Activated CD4-positive, alpha-beta memory T cell treated with anti-CD3 and anti-CD28 coated beads for 36 hours (primary cell): Measurements from ENCODE around the gene TAS2R19. TPM values are rescaled to one million over a fixed set of nuclear protein-coding genes. Genes with fewer than 3 reads are reported as not detected.

ENCODE experiments used
- CTCF ChIA-PET: fragments of 350-600 bp; sonication (Branson Sonifier 250); formaldehyde crosslinking; loops from one replicate; lab custom pipeline; 2021; ENCODE audit warnings: antibody characterized with exemption, inconsistent platforms; lab: Charles Lee
- POLR2A ChIA-PET: fragments of 350-600 bp; sonication (Branson Sonifier 250); formaldehyde crosslinking; loops from one replicate; lab custom pipeline; 2021; ENCODE audit warnings: antibody characterized with exemption; lab: Charles Lee
- DNase-seq: peaks from one replicate; pipeline ENCODE4 v3.0.0-alpha.2; 2020
- H3K27ac Mint-ChIP-seq: one replicate; pipeline ENCODE4 v1.8.0; 2021; ENCODE audit warnings: mixed read lengths
- H3K27me3 Mint-ChIP-seq: one replicate; pipeline ENCODE4 v1.8.0; 2021; ENCODE audit warnings: mixed read lengths
- H3K36me3 Mint-ChIP-seq: one replicate; pipeline ENCODE4 v1.8.0; 2021; ENCODE audit warnings: mixed read lengths
- H3K4me1 Mint-ChIP-seq: one replicate; pipeline ENCODE4 v1.8.0; 2021; ENCODE audit warnings: low read depth, mixed read lengths
- H3K4me3 Mint-ChIP-seq: one replicate; pipeline ENCODE4 v1.8.0; 2021; ENCODE audit warnings: mild to moderate bottlenecking, mixed read lengths
- H3K9me3 Mint-ChIP-seq: one replicate; pipeline ENCODE4 v1.8.0; 2021; ENCODE audit warnings: mixed read lengths
- intact Hi-C: fragments of 100-400 bp; cut with micrococcal nuclease; formaldehyde crosslinking; loops from one replicate; pipeline ENCODE4 v1.15.1; 2023
- total RNA-seq, 2 experiments: library from RNA; stranded (reverse); gene quantifications; one replicate each; pipeline ENCODE4 v1.2.3, GENCODE V29; 2021

The TAS2R19 gene
- total RNA-seq, 2 experiments from 2014 or later: 0.92 to 0.93 TPM

- no peak overlapping the region for H3K4me3 Mint-ChIP-seq
- POLR2A ChIA-PET: no interaction called here
- intact Hi-C loops: loop anchor here (2.0 kb wide), 1 partner anchor 189 kb away; the partner anchor contains the start of gene SMIM10L1
- no peaks in the 10 kb centered on the region for H3K9me3 Mint-ChIP-seq
- CTCF ChIA-PET: interaction anchor here (1.0 kb wide), 1 partner anchor 218 kb away, joined by 4 read pairs; no protein-coding TSS in a partner anchor
- H3K36me3 Mint-ChIP-seq: peaks cover 5% of the 10 kb centered on the region
- peaks cover 22% of the 10 kb centered on the region for H3K4me1 Mint-ChIP-seq
- DNase-seq: peak; percentile 28
- H3K27me3 Mint-ChIP-seq: peaks cover 16% of the 10 kb centered on the region
- no peak overlapping the region for H3K27ac Mint-ChIP-seq
Measured at GRCh38 chr12:10982244-10982643, 40.2 kb downstream of the TAS2R19 start.

GRCh38 chr12:10974965-10975364 is 47.5 kb downstream of the TAS2R19 start:
- peaks cover 10% of the 10 kb centered on the region for H3K27me3 Mint-ChIP-seq
- H3K4me3 Mint-ChIP-seq: no peak overlapping the region
- POLR2A ChIA-PET: no interaction called here
- peaks cover 5% of the 10 kb centered on the region for H3K36me3 Mint-ChIP-seq
- CTCF ChIA-PET: no interaction called here
- DNase-seq: no peak
- intact Hi-C loops: no loop called here
- no peaks in the 10 kb centered on the region for H3K4me1 Mint-ChIP-seq
- no peaks in the 10 kb centered on the region for H3K9me3 Mint-ChIP-seq
- no peak overlapping the region for H3K27ac Mint-ChIP-seq

Other genes starting within 250 kb of the TAS2R19 start
- gene TAS2R7, start 220.0 kb downstream of the TAS2R19 start, total RNA-seq: not detected
- not detected for gene TAS2R8, start 215.3 kb downstream of the TAS2R19 start, total RNA-seq
- not detected for gene TAS2R9, start 212.5 kb downstream of the TAS2R19 start, total RNA-seq
- gene TAS2R10, start 196.3 kb downstream of the TAS2R19 start, total RNA-seq: not detected
- under 1 TPM in 1 of 2 experiments, not detected in 1; 0.57 TPM for gene PRR4, start 173.1 kb downstream of the TAS2R19 start, total RNA-seq
- 1 to 10 TPM; 6.5 to 6.6 TPM for gene PRH1, start 138.4 kb downstream of the TAS2R19 start, total RNA-seq
- not detected for gene TAS2R13, start 113.1 kb downstream of the TAS2R19 start, total RNA-seq
- not detected for gene PRH2, start 93.4 kb downstream of the TAS2R19 start, total RNA-seq
- 1 to 10 TPM in 1 of 2 experiments, under 1 TPM in 1; 0.62 to 1.2 TPM for gene TAS2R14, start 83.4 kb downstream of the TAS2R19 start, total RNA-seq
- not detected for gene TAS2R50, start 35.7 kb downstream of the TAS2R19 start, total RNA-seq
- gene TAS2R20, start 24.3 kb downstream of the TAS2R19 start, total RNA-seq: under 1 TPM; 0.36 to 0.97 TPM
- 1 to 10 TPM; 1.1 TPM for gene TAS2R31, start 8.8 kb upstream of the TAS2R19 start, total RNA-seq
- under 1 TPM; 0.41 to 0.55 TPM for gene TAS2R46, start 39.7 kb upstream of the TAS2R19 start, total RNA-seq
- gene TAS2R43, start 69.7 kb upstream of the TAS2R19 start, total RNA-seq: under 1 TPM in 1 of 2 experiments, not detected in 1; 0.21 TPM
- gene TAS2R30, start 112.0 kb upstream of the TAS2R19 start, total RNA-seq: under 1 TPM; 0.87 to 0.95 TPM
- 1 to 10 TPM; 5.9 to 6.5 TPM for gene SMIM10L1, start 148.6 kb upstream of the TAS2R19 start, total RNA-seq
- not detected for gene TAS2R42, start 164.3 kb upstream of the TAS2R19 start, total RNA-seq
- not detected for gene PRB3, start 247.1 kb upstream of the TAS2R19 start, total RNA-seq